Measurements from ENCODE around the gene CD9. TPM values are rescaled to one million over a fixed set of nuclear protein-coding genes. Genes with fewer than 3 reads are reported as not detected.
A peak's percentile ranks its signal among the peaks of the same experiment; 100 is the strongest.
"Not testable (repeated sequence)": the region's sequence is repeated elsewhere in the genome, so short reads cannot be mapped to it uniquely, and the experiment has no call there.

Gene CD9, protein sequence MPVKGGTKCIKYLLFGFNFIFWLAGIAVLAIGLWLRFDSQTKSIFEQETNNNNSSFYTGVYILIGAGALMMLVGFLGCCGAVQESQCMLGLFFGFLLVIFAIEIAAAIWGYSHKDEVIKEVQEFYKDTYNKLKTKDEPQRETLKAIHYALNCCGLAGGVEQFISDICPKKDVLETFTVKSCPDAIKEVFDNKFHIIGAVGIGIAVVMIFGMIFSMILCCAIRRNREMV
- 10 to 100 TPM; 45.8 to 68.9 (median 58.4) TPM for polyA plus RNA-seq

GRCh38 chr12:6200256-6201212 lies at the start of gene CD9:
TSS of gene CD9 (plus strand) at chr12:6200400. CDS start at chr12:6200500, 100 bp downstream.
- WGBS, 3 donors, result 0 to 1% (median 1%) methylated on average over 49 to 81 of the region's 81 CpGs
- H3K27ac ChIP-seq (ENCODE audit: low read depth, low read length), result peak within 1 kb of the TSS; percentile 5

DNA sequence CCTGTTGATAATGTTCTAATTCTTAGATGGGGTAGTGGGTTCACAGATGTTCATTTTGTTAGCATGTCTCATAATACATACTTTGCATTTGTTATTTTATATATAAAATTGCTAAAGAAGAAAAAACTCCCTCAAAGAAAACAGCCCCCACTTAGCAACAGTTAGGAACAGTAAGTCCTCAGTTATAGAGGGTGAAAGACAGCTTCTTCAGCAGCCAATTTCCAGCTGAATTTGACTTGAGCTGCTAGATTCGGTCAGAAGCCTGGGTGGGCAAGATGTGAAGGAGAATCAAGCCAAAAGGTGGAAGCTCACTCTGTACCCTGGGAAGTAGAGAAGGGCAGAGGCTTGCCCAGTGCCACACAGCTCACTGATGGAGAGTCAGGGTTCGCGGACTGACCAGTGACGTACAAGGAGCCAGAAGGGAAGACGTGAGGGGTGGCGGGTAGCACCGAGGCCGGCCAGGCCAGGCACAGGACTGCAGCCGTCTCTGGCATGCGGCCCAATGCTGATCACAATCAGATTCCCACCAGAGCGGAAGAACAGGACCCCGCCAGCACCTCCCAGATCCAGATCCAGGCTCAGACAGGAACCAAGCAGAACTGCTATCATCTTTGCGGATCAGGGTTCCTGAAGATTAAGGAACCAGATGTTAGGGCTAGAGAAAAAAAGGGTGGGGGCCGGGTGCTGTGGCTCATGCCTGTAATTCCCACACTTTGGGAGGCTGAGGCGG lies 45.3 kb upstream of the CD9 start:
- 62 to 67% (median 65%) methylated on average over 15 of the region's 15 CpGs for WGBS, 3 donors
- H3K27ac ChIP-seq (ENCODE audit: low read depth, low read length), result no peak overlapping the region

DNA sequence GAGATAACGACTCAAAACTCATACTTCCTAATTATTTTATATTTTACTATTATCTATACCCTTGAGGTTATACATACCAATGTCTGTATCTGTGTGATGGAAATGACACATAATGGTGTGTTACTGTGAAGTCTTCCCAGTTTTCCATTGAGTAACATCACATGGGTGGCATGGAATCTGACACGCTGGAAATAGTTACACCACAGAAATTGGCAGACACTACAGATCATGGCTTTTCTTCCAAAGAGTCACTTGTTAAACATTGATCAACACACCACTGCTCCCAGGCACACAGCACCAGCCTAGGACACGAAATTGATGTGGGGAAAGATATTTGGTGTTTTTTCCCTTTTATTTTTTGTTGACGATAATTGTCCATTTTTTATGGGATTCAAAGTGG lies 42.7 kb upstream of the CD9 start:
- 80 to 94% (median 89%) methylated on average over 4 of the region's 4 CpGs for WGBS, 3 donors
- no peak overlapping the region for H3K27ac ChIP-seq (ENCODE audit: low read depth, low read length)

DNA sequence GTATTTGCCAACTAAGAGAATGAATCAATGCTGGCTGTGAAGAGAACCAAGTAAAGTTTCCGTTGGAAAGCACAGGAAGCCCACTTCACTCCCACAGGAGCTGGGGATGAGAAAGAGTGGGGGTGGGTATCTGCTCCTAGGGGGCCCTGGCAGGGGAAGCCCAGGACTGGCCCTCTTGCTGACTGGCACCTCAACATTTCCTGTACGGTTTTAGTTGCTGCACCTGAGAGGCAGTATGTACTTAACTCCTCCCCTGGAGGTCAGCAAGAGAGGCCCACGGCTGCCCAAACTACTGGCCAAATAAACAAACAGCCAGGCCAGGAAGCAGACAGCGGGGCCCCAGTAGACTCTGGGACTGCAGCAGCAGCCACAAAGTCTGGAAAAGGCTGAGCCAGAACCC lies 41.9 kb upstream of the CD9 start:
- WGBS, 3 donors, result 26 to 31% (median 27%) methylated on average over 4 of the region's 4 CpGs
- H3K27ac ChIP-seq (ENCODE audit: low read depth, low read length), result no peak overlapping the region

DNA sequence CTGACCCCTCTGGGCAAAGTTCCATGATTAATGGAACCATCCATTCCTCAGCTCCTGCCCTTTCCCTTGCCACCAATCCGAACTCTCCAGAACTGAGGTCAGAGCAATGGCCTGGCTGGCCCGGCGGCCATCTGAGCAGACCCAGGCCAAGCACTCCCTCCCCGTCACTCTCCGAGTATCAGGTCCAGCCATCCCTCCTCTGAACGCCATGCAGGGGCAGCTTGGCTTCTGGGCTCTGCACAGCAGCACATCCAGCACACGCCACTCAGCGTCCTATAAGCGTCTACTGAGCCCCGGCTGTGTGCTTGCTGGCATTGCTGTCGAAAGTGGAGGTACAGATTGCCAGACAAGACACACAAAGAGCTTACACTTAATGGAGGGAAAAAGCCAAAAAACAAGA lies 41.5 kb upstream of the CD9 start:
- 77 to 89% (median 83%) methylated on average over 11 of the region's 11 CpGs for WGBS, 3 donors
- no peak overlapping the region for H3K27ac ChIP-seq (ENCODE audit: low read depth, low read length)

DNA sequence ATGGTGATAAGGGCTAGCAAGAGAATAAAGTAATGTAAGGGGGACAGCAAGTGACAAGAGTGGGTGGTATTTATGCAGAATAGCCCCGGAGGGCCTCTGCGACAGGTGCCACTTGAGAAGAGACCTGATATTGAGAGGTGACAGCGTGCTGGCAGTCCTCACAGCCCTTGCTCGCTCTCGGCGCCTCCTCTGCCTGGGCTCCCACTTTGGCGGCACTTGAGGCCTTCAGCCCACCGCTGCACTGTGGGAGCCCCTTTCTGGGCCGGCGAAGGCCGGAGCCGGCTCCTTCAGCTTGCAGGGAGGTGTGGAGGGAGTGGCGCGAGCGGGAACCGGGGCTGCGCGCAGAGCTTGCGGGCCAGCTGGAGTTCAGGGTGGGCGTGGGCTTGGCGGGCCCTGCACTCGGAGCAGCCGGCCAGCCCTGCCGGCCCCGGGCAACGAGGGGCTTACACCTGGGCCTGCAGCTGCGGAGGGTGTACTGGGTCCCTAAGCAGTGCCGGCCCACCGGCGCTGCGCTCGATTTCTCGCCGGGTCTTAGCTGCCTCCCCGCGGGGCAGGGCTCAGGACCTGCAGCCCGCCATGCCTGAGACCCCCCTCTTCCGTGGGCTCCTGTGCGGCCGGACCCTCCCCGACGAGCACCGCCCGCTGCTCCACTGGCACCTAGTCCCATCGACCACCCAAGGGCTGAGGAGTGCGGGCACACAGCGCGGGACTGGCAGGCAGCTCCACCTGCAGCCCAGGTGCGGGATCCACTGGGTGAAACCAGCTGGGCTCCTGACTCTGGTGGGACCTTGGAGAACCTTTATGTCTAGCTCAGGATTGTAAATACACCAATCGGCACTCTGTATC lies 40.8 kb upstream of the CD9 start:
- 71 to 90% (median 89%) methylated on average over 36 to 50 of the region's 50 CpGs for WGBS, 3 donors
- not testable (repeated sequence) for H3K27ac ChIP-seq (ENCODE audit: low read depth, low read length)

DNA sequence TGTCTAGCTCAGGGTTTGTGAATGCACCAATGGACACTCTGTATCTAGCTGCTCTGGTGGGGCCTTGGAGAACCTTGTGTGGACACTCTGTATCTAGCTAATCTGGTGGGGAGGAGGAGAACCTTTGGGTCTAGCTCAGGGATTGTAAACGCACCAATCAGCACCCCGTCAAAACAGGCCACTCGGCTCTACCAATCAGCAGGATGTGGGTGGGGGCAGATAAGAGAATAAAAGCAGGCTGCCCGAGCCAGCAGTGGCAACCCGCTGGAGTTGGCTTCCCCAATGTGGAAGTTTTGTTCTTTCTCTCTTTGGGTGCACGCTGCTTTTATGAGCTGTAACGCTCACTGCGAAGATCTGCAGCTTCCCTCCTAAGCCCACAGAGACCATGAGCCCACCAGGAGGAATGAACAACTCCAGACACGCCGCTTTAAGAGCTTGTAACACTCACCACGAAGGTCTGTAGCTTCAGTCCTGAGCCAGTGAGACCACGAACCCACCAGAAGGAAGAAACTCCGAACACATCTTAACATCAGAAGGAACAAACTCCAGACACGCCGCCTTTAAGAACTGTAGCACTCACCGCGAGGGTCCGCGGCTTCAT lies 40.1 kb upstream of the CD9 start:
- not testable (repeated sequence) for H3K27ac ChIP-seq (ENCODE audit: low read depth, low read length)
- WGBS, 3 donors, result 76 to 91% (median 82%) methylated on average over 19 of the region's 19 CpGs

GRCh38 chr12:6161124-6161882 lies 38.9 kb upstream of the CD9 start:
- no peak overlapping the region for H3K27ac ChIP-seq (ENCODE audit: low read depth, low read length)
- 35 to 41% (median 40%) methylated on average over 14 to 16 of the region's 16 CpGs for WGBS, 3 donors

GRCh38 chr12:6163416-6164060 lies 36.7 kb upstream of the CD9 start:
- 83 to 90% (median 88%) methylated on average over 8 of the region's 8 CpGs for WGBS, 3 donors
- H3K27ac ChIP-seq (ENCODE audit: low read depth, low read length), result no peak overlapping the region

DNA sequence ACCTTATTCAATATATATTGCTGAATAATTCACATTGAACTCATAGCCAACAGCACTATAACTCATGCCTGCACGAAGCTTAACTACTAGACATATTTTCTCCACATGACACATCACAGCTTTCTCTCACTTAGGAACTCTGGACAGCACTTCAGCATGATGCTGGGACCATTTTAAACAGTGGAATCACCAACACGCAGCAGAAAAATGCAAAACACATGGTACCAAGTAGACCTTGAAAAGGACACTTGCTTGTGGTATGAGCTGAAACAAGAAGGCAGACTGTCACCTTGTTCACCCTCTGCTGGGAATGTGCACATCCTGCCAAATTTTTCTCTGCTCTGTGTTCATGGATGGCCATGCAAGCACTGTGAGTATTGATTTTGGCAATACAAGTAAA lies 34.8 kb upstream of the CD9 start:
- 74 to 86% (median 82%) methylated on average over 2 of the region's 2 CpGs for WGBS, 3 donors
- no peak overlapping the region for H3K27ac ChIP-seq (ENCODE audit: low read depth, low read length)

GRCh38 chr12:6166808-6167207 lies 33.4 kb upstream of the CD9 start:
- H3K27ac ChIP-seq (ENCODE audit: low read depth, low read length), result no peak overlapping the region
- WGBS, 3 donors, result 82 to 93% (median 82%) methylated on average over 4 to 6 of the region's 6 CpGs

DNA sequence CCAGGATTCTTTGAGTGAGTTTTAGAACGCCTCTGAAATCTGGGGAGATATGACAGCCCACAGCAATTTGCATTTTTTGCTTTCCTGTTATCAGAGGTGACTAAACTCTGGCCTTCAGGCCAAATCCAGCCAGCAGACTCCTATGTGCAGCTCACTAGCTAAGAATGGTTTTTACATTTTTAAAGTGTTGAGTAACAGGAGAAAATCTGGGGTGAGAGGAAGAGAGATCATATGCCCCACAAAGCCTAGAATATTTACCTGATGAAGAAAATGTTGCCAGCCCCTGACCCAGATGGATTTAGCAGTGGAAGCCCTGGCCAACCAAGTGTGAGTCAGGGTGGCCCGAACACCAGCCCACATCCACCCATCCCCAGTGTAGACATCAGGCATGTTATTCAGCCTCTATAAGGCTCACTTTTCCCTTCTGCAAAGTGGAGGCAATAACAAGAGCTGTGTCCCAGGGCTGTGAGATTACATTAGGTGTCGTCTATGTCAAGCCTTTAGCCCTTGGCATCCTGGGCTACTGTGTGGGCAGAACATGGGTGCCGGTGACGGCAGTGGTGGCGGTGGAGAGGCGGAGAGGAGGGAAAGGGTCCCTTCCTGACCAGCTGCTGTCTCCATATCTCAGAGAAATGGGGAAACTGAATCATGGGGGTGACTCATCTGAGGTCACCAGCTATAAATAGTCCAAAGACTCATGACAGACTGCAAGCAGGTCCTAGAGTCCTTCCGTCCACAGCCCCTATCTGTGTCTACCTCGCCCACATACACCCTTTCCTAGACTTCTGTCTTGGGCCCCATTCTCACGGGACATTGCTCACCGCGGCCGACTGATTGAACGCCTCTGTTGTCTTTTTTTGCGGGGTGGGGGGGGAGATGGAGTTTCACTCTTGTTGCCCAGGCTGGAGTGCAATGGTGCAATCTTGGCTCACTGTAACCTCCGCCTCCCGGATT lies 32.6 kb upstream of the CD9 start:
- H3K27ac ChIP-seq (ENCODE audit: low read depth, low read length), result no peak overlapping the region
- WGBS, 3 donors, result 38 to 73% (median 38%) methylated on average over 17 of the region's 17 CpGs

DNA sequence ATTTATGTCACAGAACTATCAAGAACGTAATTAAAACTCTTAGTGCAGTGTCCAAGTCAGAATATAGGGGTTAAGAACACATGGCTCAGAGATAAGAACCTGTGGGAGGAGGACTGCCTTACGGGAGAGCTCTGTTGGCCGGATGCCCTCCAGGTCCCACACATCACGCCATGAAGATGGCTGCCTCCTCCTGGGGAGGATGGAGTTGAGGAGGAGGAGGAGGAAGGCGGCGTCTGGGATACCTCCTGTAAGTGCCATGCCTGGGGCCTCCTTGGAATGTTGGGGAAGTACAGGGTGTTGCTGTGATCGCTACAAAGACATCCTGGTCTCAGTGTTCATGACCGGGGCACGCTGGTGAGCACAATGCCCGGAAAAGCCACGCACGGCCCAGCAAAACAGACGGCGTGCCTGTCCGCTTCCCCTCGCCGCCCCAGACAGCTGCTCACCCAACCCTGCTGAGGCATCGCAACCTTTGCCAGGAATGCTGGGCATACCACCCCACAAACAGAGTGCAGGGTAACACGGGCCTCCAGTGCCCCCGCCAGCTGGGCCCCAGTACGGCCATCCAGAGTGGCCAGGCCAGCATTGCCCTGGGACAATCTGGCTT lies 28.7 kb upstream of the CD9 start:
- H3K27ac ChIP-seq (ENCODE audit: low read depth, low read length), result no peak overlapping the region

DNA sequence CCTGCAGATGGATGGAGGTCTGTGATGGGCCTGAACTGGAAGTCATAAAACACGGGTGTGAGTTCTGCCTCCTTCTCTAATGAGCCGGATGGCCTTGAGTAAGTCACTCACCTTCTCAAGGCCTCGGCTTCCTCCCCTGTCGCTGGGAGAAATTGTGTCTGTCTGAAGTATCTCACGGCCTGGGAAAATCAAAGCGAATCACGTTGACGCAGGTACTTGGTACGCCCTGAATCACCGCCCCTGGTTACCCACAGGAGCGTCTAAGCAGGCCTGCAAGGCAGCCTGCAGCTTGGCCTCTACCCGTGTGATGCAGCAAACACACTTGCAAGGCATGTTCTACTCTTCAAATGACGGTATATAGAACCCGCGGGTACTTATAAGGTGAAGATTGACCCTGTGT lies 28.1 kb upstream of the CD9 start:
- 76 to 82% (median 79%) methylated on average over 15 of the region's 15 CpGs for WGBS, 3 donors
- no peak overlapping the region for H3K27ac ChIP-seq (ENCODE audit: low read depth, low read length)

More for the DNA sequence above, 28.7 kb upstream of the CD9 start:
- 72 to 79% (median 73%) methylated on average over 21 of the region's 21 CpGs for WGBS, 3 donors

DNA sequence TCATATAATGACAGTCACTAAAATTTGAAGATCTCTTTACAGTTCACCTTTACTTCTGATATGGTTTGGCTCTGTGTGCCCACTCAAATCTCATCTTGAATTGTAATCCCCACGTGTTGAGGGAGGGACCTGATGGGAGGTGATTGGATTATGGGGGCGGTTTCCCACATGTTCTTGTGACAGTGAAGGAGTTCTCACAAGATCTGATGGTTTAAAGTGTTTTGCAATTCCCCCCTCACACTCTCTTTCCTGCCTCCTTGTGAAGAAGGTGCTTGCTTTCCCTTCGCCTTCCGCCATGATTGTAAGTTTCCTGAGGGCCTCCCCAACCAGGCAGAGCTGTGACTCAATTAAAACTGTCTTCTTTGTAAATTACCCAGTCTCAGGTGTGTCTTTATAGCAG lies 27.3 kb upstream of the CD9 start:
- no peak overlapping the region for H3K27ac ChIP-seq (ENCODE audit: low read depth, low read length)

More for the DNA sequence above, 27.3 kb upstream of the CD9 start:
- WGBS, 3 donors, result 70 to 79% (median 75%) methylated on average over 4 of the region's 4 CpGs

All from adipose tissue (tissue), 3 donors.